K562 (cell line): ENCODE results near the gene RMND5A. TPM values are rescaled to one million over a fixed set of nuclear protein-coding genes. Genes with fewer than 3 reads are reported as not detected.
"Not testable (repeated sequence)": the region's sequence is repeated elsewhere in the genome, so short reads cannot be mapped to it uniquely, and the experiment has no call there.

Experiments used
- ATAC-seq: fragments of 200-7000 bp; cut with Tn5 transposase; 3 replicates; pipeline ENCODE4 v1.9.1; 2020; ENCODE audit warnings: moderate library complexity
- BruUV-seq: library from RNA; stranded (reverse); fragments of 400-500 nt; replicated peaks from 2 replicates; lab custom pipeline; 2021; lab: Mats Ljungman, UMichigan
- CTCF ChIA-PET: fragments of 300-600 bp; formaldehyde crosslinking; extraction: SDS; loops from one replicate; lab custom pipeline; 2021; ENCODE audit warnings: low intra/inter-chr PET ratio; lab: Yijun Ruan, JAX
- POLR2A ChIA-PET: fragments of 300-600, 350-650 bp; sonication (Branson Sonifier 250); formaldehyde crosslinking; extraction: SDS; loops from one replicate; lab custom pipeline; 2021; ENCODE audit warnings: antibody characterized with exemption, inconsistent platforms; lab: Yijun Ruan, JAX
- DNase-seq, 4 experiments: peaks; one replicate each; pipeline versions ENCODE4 v3.0.0 to v3.0.0-alpha.2; 2011 to 2018; ENCODE audit warnings: low spot score in 3 of 4, mixed read lengths in 3 of 4; ENCODE audit errors: extremely low read depth in 1 of 4
- FAIRE-seq: peaks from 2 replicates; lab custom pipeline; 2011; peaks lifted over from hg19 to GRCh38; lab: Jason Lieb, UNC
- H2AFZ ChIP-seq: 2 replicates; pipeline ENCODE4 v1.6.0; 2011; ENCODE audit warnings: low read depth, low read length, control low read depth, inconsistent platforms
- H3K27ac ChIP-seq: fragments of 200-600 bp; 3 replicates; pipeline ENCODE4 v1.8.0; 2011; ENCODE audit warnings: low read depth, mild to moderate bottlenecking, control low read depth, inconsistent platforms, low read length, moderate library complexity, mixed read lengths; ENCODE audit errors: extremely low read depth
- H3K27me3 ChIP-seq, 2 experiments: fragments of 300-600 bp in 1 of 2; 2 replicates in 1 of 2; 3 replicates in 1 of 2; pipeline versions ENCODE4 v1.6.0 to v1.8.0; 2011; ENCODE audit warnings: inconsistent platforms in 2 of 2, low read length in 2 of 2, mild to moderate bottlenecking in 1 of 2, mixed read lengths in 1 of 2, moderate library complexity in 1 of 2; ENCODE audit not compliant: control insufficient read depth in 2 of 2, insufficient read depth in 2 of 2
- H3K36me3 ChIP-seq: fragments of 300-600 bp; 3 replicates; pipeline ENCODE4 v1.8.0; 2011; ENCODE audit warnings: mild to moderate bottlenecking, low read length, inconsistent platforms; ENCODE audit not compliant: control insufficient read depth, insufficient read depth
- H3K4me1 ChIP-seq, 2 experiments: fragments of 200-600 bp in 1 of 2; replicated peaks in 1 of 2; 2 replicates in 1 of 2; 3 replicates in 1 of 2; pipeline versions ENCODE4 v1.5.1 to v1.8.0; 2011; ENCODE audit warnings: inconsistent platforms in 2 of 2, low read length in 2 of 2, mild to moderate bottlenecking in 1 of 2, mixed read lengths in 1 of 2, moderate library complexity in 1 of 2; ENCODE audit not compliant: control insufficient read depth in 2 of 2, insufficient read depth in 2 of 2
- H3K4me2 ChIP-seq: 2 replicates; pipeline ENCODE4 v1.6.1; 2011; ENCODE audit warnings: low read length, control low read depth, inconsistent platforms, mixed read lengths; ENCODE audit not compliant: insufficient read depth
- H3K4me3 ChIP-seq: fragments of 200-600 bp; sonication (generic), shearing (Covaris generic); 2 replicates; pipeline ENCODE4 v1.5.1; 2016; ENCODE audit warnings: control low read depth, inconsistent platforms
- H3K79me2 ChIP-seq: fragments of 200-600 bp; 3 replicates; pipeline ENCODE4 v1.8.0; 2011; ENCODE audit warnings: low read length, inconsistent platforms; ENCODE audit not compliant: control insufficient read depth, insufficient read depth
- H3K9ac ChIP-seq, 2 experiments: 2 replicates each; pipeline versions ENCODE4 v1.6.0 to v1.6.1; 2011; ENCODE audit warnings: low read depth in 2 of 2, low read length in 2 of 2, control low read depth in 1 of 2, inconsistent platforms in 1 of 2, mild to moderate bottlenecking in 1 of 2, mixed read lengths in 1 of 2; ENCODE audit not compliant: insufficient read depth in 1 of 2
- H3K9me1 ChIP-seq: one replicate; pipeline ENCODE4 v1.6.0; 2011; ENCODE audit warnings: inconsistent platforms, mild to moderate bottlenecking, low read length, moderate library complexity; ENCODE audit not compliant: control insufficient read depth, insufficient read depth
- H3K9me3 ChIP-seq: replicated peaks from 2 replicates; pipeline ENCODE4 v1.5.1; 2011; ENCODE audit warnings: low read depth, low read length, inconsistent platforms; ENCODE audit not compliant: control insufficient read depth, insufficient read depth
- H4K20me1 ChIP-seq: replicated peaks from 2 replicates; pipeline ENCODE4 v1.6.1; 2011; ENCODE audit warnings: low read length, inconsistent platforms, mixed read lengths; ENCODE audit not compliant: control insufficient read depth, insufficient read depth
- CREB3L1 ChIP-seq: fragments of 450-650 bp; IDR thresholded peaks from 2 replicates; pipeline ENCODE4 v1.6.1; 2014; ENCODE audit warnings: low read depth, mild to moderate bottlenecking, moderate library complexity, borderline replicate concordance
- GATAD2B ChIP-seq: fragments of 450-650 bp; IDR thresholded peaks from 2 replicates; pipeline ENCODE4 v1.6.1; 2017; ENCODE audit warnings: mild to moderate bottlenecking, borderline replicate concordance
- ILK ChIP-seq: fragments of 450-650 bp; IDR thresholded peaks from 2 replicates; pipeline ENCODE4 v1.6.1; 2016; ENCODE audit warnings: missing genetic modification characterization, low read depth, mild to moderate bottlenecking, missing compliant biosample characterization, moderate library complexity, borderline replicate concordance
- NFRKB ChIP-seq: fragments of 450-650 bp; IDR thresholded peaks from 2 replicates; pipeline ENCODE4 v1.6.1; 2016; ENCODE audit warnings: low read depth
- SIN3B ChIP-seq: fragments of 450-650 bp; IDR thresholded peaks from 2 replicates; pipeline ENCODE4 v1.6.1; 2017; ENCODE audit warnings: low read depth, mild to moderate bottlenecking, moderate library complexity
- SMARCA5 ChIP-seq: fragments of 450-650 bp; IDR thresholded peaks from 2 replicates; pipeline ENCODE4 v1.6.1; 2016
- ZNF551 ChIP-seq: fragments of 250-450 bp; sonication (Bioruptor Pico); IDR thresholded peaks from 2 replicates; pipeline ENCODE4 v1.5.0; 2021; ENCODE audit warnings: mild to moderate bottlenecking, moderate library complexity
- WGBS: fragments of 100-300 bp; shearing (Covaris generic); methylation state at CpG from one replicate; pipeline ENCODE4 v1.1.6; 2016; ENCODE audit warnings: low coverage, mixed read lengths; ENCODE audit not compliant: insufficient coverage; ENCODE audit errors: missing lambda C conversion rate; 5-methylcytosine and 5-hydroxymethylcytosine counted together
- in situ Hi-C: fragments of 300-500 bp; cut with MboI; formaldehyde crosslinking; loops from 4 replicates; pipeline ENCODE4 v1.15.0; 2018; ENCODE audit warnings: inconsistent platforms, mixed read lengths
- intact Hi-C: fragments of 100-400 bp; cut with micrococcal nuclease; formaldehyde crosslinking; loops from 2 replicates; pipeline ENCODE4 v1.14.2; 2022
- polyA plus RNA-seq, 8 experiments: library from polyadenylated mRNA; depleted of rRNA in 4 of 8; stranded (reverse) in 5 of 8; unstranded in 3 of 8; fragments of >200 nt; fragmentation: Nextera tagmentation in 2 of 8; fragmentation: Illumina TruSeq in 1 of 8; extraction: Ambion mirVana in 2 of 8; extraction: Trizol in 1 of 8; gene quantifications; 2 replicates each; pipeline versions ENCODE4 v1.2.1 to v1.2.3, GENCODE V29; 2011 to 2014; ENCODE audit warnings: inconsistent platforms in 1 of 8, missing spikeins in 1 of 8
- total RNA-seq, 7 experiments: library from RNA; depleted of rRNA in 6 of 7; stranded (reverse); fragments of >200 nt in 6 of 7; fragmentation: Illumina TruSeq in 2 of 7; extraction: Trizol in 2 of 7; gene quantifications; 2 replicates each; pipeline versions ENCODE4 v1.2.1 to v1.2.3, GENCODE V29; 2011 to 2021; ENCODE audit warnings: low replicate concordance in 1 of 7

Gene RMND5A
- total and polyA plus RNA-seq, 9 of the 15 experiments (the other 6 are each of a cell fraction or from before 2014, with no cell fraction given) = 13.2 to 43.5 (median 34.1) TPM

GRCh38 chr2:86706935-86707334 lies 13.2 kb upstream of the RMND5A start:
- Histone ChIP-seq H3K36me3 (no peaks in the 10 kb centered on the region), H3K9me1 (no peaks in the 10 kb centered on the region), H3K4me3 (no peak overlapping the region), H3K27ac (no peak overlapping the region), H3K79me2 (no peaks in the 10 kb centered on the region), H3K9ac (no peak overlapping the region), H3K4me2 (no peak overlapping the region), H3K4me1 (peaks cover 0 to 7% of the 10 kb centered on the region in 2 experiments; a peak in 1 of 5 replicates), H3K27me3 (peaks cover 5% of the 10 kb centered on the region in 2 experiments; a peak in 4 of 5 replicates), H4K20me1 (no peaks in the 10 kb centered on the region), H2AFZ (no peak overlapping the region), H3K9me3 (no peaks in the 10 kb centered on the region; the same call in 1 of the 2 replicates)
- TF ChIP-seq SIN3B = no peak
- TF ChIP-seq GATAD2B = no peak
- TF ChIP-seq SMARCA5 = no peak
- no peak for TF ChIP-seq NFRKB
- TF ChIP-seq CREB3L1 = no peak
- no peak for TF ChIP-seq ZNF551
- TF ChIP-seq ILK = no peak
- ATAC-seq (no peak), FAIRE-seq (no peak), DNase-seq (no peak)
- no TSS peak for BruUV-seq
- 10% methylated on average over 2 of the region's 2 CpGs for WGBS
- ChIA-PET POLR2A (interaction anchor here (0.7 kb wide), 1 partner anchor 415 kb away, joined by 4 read pairs; no protein-coding TSS in a partner anchor), CTCF (no interaction called here)
- in situ Hi-C loops (loop anchor here (10.0 kb wide), 1 partner anchor 48 kb away; no protein-coding TSS in a partner anchor), intact Hi-C loops (no loop called here)

DNA sequence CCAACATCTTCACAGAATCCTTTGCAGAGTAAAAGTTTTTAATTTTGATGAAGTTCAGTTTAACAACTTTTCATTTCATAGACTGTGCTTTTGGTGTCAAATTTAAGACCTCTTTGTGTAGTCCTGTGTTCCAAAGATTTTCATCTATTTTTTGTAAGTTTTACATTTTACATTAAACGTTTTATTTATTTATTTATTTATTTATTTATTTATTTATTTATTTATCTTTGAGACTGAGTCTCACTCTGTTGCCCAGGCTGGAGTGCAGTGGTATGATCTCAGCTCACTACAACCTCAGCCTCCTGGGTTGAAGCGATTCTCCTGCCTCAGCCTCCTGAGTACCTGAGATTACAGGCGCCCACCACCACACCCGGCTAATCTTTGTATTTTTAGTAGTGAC lies 12.0 kb upstream of the RMND5A start:
- POLR2A ChIA-PET, ATAC-seq, H3K4me1 ChIP-seq, BruUV-seq, H3K27ac ChIP-seq, H3K4me2 ChIP-seq, H3K79me2 ChIP-seq, CTCF ChIA-PET, H4K20me1 ChIP-seq, H3K36me3 ChIP-seq, DNase-seq, H3K27me3 ChIP-seq, FAIRE-seq, H3K9ac ChIP-seq, H3K9me3 ChIP-seq, H3K9me1 ChIP-seq, H3K4me3 ChIP-seq, intact Hi-C loops, H2AFZ ChIP-seq: not testable (repeated sequence)
- in situ Hi-C loops = loop anchor here (10.0 kb wide), 1 partner anchor 47 kb away; no protein-coding TSS in a partner anchor
- 0% methylated on average over 4 of the region's 4 CpGs for WGBS

DNA sequence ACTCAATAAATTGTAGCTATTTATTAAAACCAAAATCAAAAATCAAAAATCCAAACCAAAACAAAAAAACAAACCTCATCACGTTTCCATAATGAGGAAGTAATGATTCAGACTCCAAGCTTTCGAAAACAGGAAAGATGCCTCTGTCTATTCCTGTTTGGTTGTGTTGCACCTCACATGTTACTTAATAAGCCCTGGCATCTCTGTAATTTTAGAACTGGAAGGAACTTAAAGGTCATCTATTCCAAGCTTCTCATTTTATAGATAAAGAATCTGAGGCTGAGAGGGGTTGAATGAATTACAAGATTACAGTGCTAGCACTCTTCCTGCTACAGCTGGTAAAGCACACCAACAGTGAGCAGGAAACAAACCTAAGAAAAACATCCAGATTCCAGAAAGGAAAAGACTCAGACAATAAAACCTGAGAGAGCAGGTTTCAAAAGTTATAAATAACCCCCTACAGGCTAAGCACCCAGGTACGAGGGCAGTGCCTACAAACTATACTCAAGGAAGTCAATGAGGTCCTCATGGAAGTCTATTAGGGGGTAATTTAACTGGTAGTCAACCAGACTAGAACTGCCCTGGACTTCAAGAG lies 5.4 kb upstream of the RMND5A start:
- CTCF ChIA-PET, H3K9me3 ChIP-seq, H3K79me2 ChIP-seq, intact Hi-C loops, H3K27me3 ChIP-seq, H4K20me1 ChIP-seq, BruUV-seq, H3K9ac ChIP-seq, POLR2A ChIA-PET, H3K36me3 ChIP-seq, H2AFZ ChIP-seq, H3K4me3 ChIP-seq, H3K4me1 ChIP-seq, in situ Hi-C loops, FAIRE-seq, ATAC-seq, H3K27ac ChIP-seq, H3K4me2 ChIP-seq, H3K9me1 ChIP-seq, DNase-seq: not testable (repeated sequence)
- WGBS = 60% methylated on average over 1 of the region's 3 CpGs
